Urinary bladder (tissue), 4 donors: ENCODE measurements around the gene PPP1R9A. TPM values are rescaled to one million over a fixed set of nuclear protein-coding genes. Genes with fewer than 3 reads are reported as not detected.
A peak's percentile ranks its signal among the peaks of the same experiment; 100 is the strongest.

ENCODE experiments used
- DNase-seq: peaks from one replicate; pipeline ENCODE4 v3.0.0-alpha.2; 2015; ENCODE audit errors: extremely low spot score
- H3K27ac ChIP-seq: one replicate; pipeline ENCODE4 v1.5.1; 2013; ENCODE audit warnings: low read depth, mild to moderate bottlenecking, moderate library complexity
- H3K36me3 ChIP-seq: one replicate; pipeline ENCODE4 v1.6.1; 2013; ENCODE audit warnings: mild to moderate bottlenecking, moderate library complexity; ENCODE audit not compliant: insufficient read depth
- H3K4me1 ChIP-seq: one replicate; pipeline ENCODE4 v1.6.1; 2013; ENCODE audit warnings: mild to moderate bottlenecking, moderate library complexity; ENCODE audit not compliant: insufficient read depth
- H3K4me3 ChIP-seq: one replicate; pipeline ENCODE4 v1.5.1; 2013; ENCODE audit warnings: low read depth, low read length
- WGBS: extraction: QIAGEN DNeasy Blood & Tissue Kit; methylation state at CpG from one replicate; pipeline ENCODE4 v1.1.7; 2013; 5-methylcytosine and 5-hydroxymethylcytosine counted together
- polyA plus RNA-seq: library from polyadenylated mRNA; stranded (reverse); fragments of 200-250 nt; gene quantifications from one replicate; pipeline ENCODE4 v1.2.3, GENCODE V29; 2013
- total RNA-seq: library from RNA; depleted of rRNA; stranded (reverse); fragments of >200 nt; gene quantifications from one replicate; pipeline ENCODE4 v1.2.3, GENCODE V29; 2014
- donor health status: healthy with polysubstance abuse.
- donor health status: healthy.

Gene PPP1R9A
- total and polyA plus RNA-seq, 2 donors = 3.5 to 28.6 TPM

DNA sequence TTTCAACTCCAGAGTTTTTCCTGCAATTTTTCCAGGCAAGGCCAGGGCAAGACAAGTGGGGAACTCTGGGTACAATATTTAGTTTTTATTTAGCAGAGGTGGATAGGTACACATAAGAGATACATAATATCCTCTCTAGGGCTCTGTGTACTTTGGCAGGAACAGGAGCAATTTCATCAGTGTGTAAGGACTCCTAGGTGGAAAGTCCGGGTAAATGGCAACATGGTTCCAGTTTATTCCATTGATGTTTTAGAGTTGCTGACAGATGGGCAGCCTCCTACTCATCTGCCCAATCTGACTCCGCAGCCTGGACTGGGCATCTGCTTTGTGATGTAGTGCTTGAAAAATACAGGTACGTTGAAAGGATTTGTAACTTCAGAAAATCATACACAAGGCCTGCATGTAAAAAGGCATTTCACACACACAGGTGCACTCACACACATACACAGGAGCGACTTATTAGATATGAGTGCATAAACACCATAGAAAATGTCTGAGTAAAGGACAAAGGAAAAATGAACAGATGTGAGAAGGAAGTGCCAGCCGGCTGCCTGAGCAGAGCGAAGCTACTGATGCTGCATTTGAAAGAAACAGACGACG, 411.2 kb downstream of the PPP1R9A start:
- no peak overlapping the region for H3K27ac ChIP-seq
- no peak overlapping the region for H3K4me3 ChIP-seq
- WGBS = 86% methylated on average over 8 of the region's 8 CpGs
- no peaks in the 10 kb centered on the region for H3K36me3 ChIP-seq
- H3K4me1 ChIP-seq = no peaks in the 10 kb centered on the region
- no peak for DNase-seq

DNA sequence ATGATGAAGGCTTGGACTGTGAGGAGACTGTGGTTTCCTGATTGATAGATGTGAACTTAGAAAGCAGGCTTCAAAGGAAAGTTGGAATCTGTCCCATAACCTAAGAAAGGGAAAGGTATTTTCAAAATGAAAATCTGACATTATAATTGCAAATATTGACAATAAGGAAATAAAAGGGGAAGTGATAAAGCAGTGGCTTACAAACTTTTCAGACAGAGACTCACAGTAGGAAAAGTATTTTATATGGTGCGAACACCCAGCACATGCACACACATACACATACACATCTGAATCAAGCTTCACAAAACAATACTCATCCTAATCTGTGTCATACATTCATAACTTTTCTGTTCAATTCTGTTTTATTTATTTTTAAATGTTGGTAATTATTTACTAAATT, 412.2 kb downstream of the PPP1R9A start:
- Histone ChIP-seq H3K27ac (no peak overlapping the region), H3K4me3 (no peak overlapping the region), H3K36me3 (no peaks in the 10 kb centered on the region), H3K4me1 (no peaks in the 10 kb centered on the region)
- DNase-seq = no peak
- 95% methylated on average over 1 of the region's 1 CpG for WGBS

GRCh38 chr7:95320651-95321050, 413.3 kb downstream of the PPP1R9A start:
- Histone ChIP-seq H3K36me3 (no peaks in the 10 kb centered on the region), H3K27ac (no peak overlapping the region), H3K4me3 (no peak overlapping the region), H3K4me1 (no peaks in the 10 kb centered on the region)
- WGBS = 70% methylated on average over 1 of the region's 1 CpG
- DNase-seq = no peak

- Histone ChIP-seq H3K36me3 (no peaks in the 10 kb centered on the region), H3K4me3 (no peak overlapping the region), H3K4me1 (no peaks in the 10 kb centered on the region), H3K27ac (no peak overlapping the region)
- 76% methylated on average over 1 of the region's 1 CpG for WGBS
- no peak for DNase-seq
Measured at GRCh38 chr7:95321720-95322119, 414.3 kb downstream of the PPP1R9A start.

GRCh38 chr7:95322396-95322795, 415.0 kb downstream of the PPP1R9A start:
- Histone ChIP-seq H3K4me1 (no peaks in the 10 kb centered on the region), H3K4me3 (no peak overlapping the region), H3K36me3 (no peaks in the 10 kb centered on the region), H3K27ac (no peak overlapping the region)
- WGBS = 87% methylated on average over 8 of the region's 8 CpGs
- DNase-seq = no peak

- no peak overlapping the region for H3K4me3 ChIP-seq
- no peak overlapping the region for H3K27ac ChIP-seq
- WGBS = 56% methylated on average over 2 of the region's 2 CpGs
Measured at GRCh38 chr7:95322854-95323253, 415.5 kb downstream of the PPP1R9A start.

GRCh38 chr7:95323410-95324129, 416.2 kb downstream of the PPP1R9A start:
- 79% methylated on average over 9 of the region's 9 CpGs for WGBS

More at GRCh38 chr7:95322854-95323253, 415.5 kb downstream of the PPP1R9A start:
- no peaks in the 10 kb centered on the region for H3K36me3 ChIP-seq
- H3K4me1 ChIP-seq = no peaks in the 10 kb centered on the region
- no peak for DNase-seq

GRCh38 chr7:95324431-95324830, 417.0 kb downstream of the PPP1R9A start, which contains the start of gene PON1:
PON1 (minus strand) TSS chr7:95324532; CDS start chr7:95324475, 57 bp downstream.
- no peaks in the 10 kb centered on the region for H3K4me1 ChIP-seq
- H3K36me3 ChIP-seq = no peaks in the 10 kb centered on the region
- DNase-seq = no peak
- WGBS = 12% methylated on average over 20 of the region's 20 CpGs
- H3K4me3 ChIP-seq = no peak within 1 kb of the TSS
- H3K27ac ChIP-seq = no peak within 1 kb of the TSS

More at GRCh38 chr7:95323410-95324129, 416.2 kb downstream of the PPP1R9A start:
- DNase-seq = no peak
- Histone ChIP-seq H3K4me1 (no peaks in the 10 kb centered on the region), H3K36me3 (no peaks in the 10 kb centered on the region), H3K4me3 (no peak overlapping the region), H3K27ac (no peak overlapping the region)

DNA sequence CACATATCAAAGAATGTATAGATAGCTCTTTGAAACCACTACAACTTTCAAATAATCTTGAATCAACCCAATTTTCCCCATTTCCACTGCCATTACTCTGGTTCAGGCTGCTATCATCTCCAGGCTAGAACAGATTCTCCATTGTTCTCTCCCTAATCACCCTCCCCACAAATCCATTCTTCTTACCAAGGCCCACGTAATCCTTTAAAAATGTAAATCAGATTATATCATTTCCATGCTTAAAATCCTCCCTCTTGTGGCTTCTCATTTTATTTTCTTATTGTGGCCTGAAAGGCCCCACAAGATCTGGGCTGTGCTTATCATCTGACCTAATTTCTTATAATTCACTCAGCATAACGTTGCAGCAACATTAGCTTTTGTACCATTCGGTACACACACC, 420.0 kb downstream of the PPP1R9A start:
- DNase-seq = no peak
- Histone ChIP-seq H3K27ac (no peak overlapping the region), H3K4me1 (peaks cover 1% of the 10 kb centered on the region), H3K4me3 (no peak overlapping the region), H3K36me3 (no peaks in the 10 kb centered on the region)
- 72% methylated on average over 3 of the region's 3 CpGs for WGBS

- Histone ChIP-seq H3K4me1 (peaks cover 1% of the 10 kb centered on the region), H3K36me3 (no peaks in the 10 kb centered on the region), H3K4me3 (peak overlapping the region; percentile 33), H3K27ac (no peak overlapping the region)
- no peak for DNase-seq
- 47% methylated on average over 4 of the region's 4 CpGs for WGBS
Measured at GRCh38 chr7:95330204-95330960, 423.0 kb downstream of the PPP1R9A start.

- no peak overlapping the region for H3K27ac ChIP-seq
- DNase-seq = no peak
- H3K36me3 ChIP-seq = no peaks in the 10 kb centered on the region
- H3K4me3 ChIP-seq = peak overlapping the region; percentile 33
- 96% methylated on average over 1 of the region's 1 CpG for WGBS
- H3K4me1 ChIP-seq = peaks cover 1% of the 10 kb centered on the region
Measured at GRCh38 chr7:95330961-95331337, 423.6 kb downstream of the PPP1R9A start.

GRCh38 chr7:95334447-95334846, 427.1 kb downstream of the PPP1R9A start:
- DNase-seq = no peak
- Histone ChIP-seq H3K27ac (no peak overlapping the region), H3K4me1 (peaks cover 1% of the 10 kb centered on the region), H3K4me3 (no peak overlapping the region), H3K36me3 (no peaks in the 10 kb centered on the region)

DNA sequence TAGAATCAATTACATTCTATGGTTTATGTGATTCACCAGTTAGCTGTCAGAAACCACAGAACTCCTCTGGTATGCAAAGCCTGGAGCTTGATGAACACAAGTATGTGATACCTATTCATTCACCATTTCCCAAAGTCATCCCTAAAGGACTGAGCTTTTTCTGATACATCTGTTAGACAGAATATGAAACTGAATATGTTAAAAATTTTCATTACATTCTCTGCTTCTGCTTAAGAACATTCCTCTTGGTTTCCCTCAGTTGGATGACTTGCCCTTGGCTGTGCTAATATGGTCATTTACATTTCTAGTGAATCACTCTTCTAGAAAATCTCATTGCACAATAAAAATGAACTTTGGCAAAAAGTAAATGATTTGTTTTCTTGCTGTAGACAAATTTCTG, 427.7 kb downstream of the PPP1R9A start:
- Histone ChIP-seq H3K36me3 (no peaks in the 10 kb centered on the region), H3K4me3 (no peak overlapping the region), H3K27ac (no peak overlapping the region), H3K4me1 (peaks cover 1% of the 10 kb centered on the region)
- no peak for DNase-seq

- Histone ChIP-seq H3K4me3 (no peak overlapping the region), H3K27ac (no peak overlapping the region), H3K36me3 (no peaks in the 10 kb centered on the region), H3K4me1 (no peaks in the 10 kb centered on the region)
- DNase-seq = no peak
- 91% methylated on average over 3 of the region's 3 CpGs for WGBS
Measured at GRCh38 chr7:95338832-95339231, 431.4 kb downstream of the PPP1R9A start.
